Hindlimb muscle (tissue), 1 donor: Measurements from ENCODE around the gene CBLL2. TPM values are rescaled to one million over a fixed set of nuclear protein-coding genes. Genes with fewer than 3 reads are reported as not detected.
"Not testable (repeated sequence)": the region's sequence is repeated elsewhere in the genome, so short reads cannot be mapped to it uniquely, and the experiment has no call there.

Experiments used
- DNase-seq: peaks from one replicate; pipeline ENCODE4 v3.0.0-alpha.2; 2013
- polyA plus RNA-seq: library from polyadenylated mRNA; unstranded; fragments of 120-200 nt; gene quantifications from one replicate; pipeline ENCODE4 v1.2.1, GENCODE V29; 2013; ENCODE audit not compliant: insufficient read length

CBLL2 gene
- polyA plus RNA-seq: not detected

- no peak for DNase-seq
These were observed at the start of gene CBLL2 for GRCh38 chrX:22272613-22273012. Gene CBLL2 (plus strand): TSS chrX:22272913. CDS start chrX:22272992, 79 bp downstream.

GRCh38 chrX:22234380-22234779, 38.3 kb upstream of the CBLL2 start:
- DNase-seq: no peak

GRCh38 chrX:22237479-22237878, 35.2 kb upstream of the CBLL2 start:
- DNase-seq: no peak

GRCh38 chrX:22246620-22247019, 26.1 kb upstream of the CBLL2 start:
- DNase-seq: no peak

GRCh38 chrX:22247169-22247568, 25.5 kb upstream of the CBLL2 start:
- DNase-seq: no peak

- DNase-seq: no peak
These were observed 24.3 kb upstream of the CBLL2 start for GRCh38 chrX:22248401-22248800.

GRCh38 chrX:22249371-22249770, 23.3 kb upstream of the CBLL2 start:
- DNase-seq: no peak

GRCh38 chrX:22268706-22269105, 4.0 kb upstream of the CBLL2 start:
- DNase-seq: no peak

- DNase-seq: no peak
These were observed 1.1 kb downstream of the CBLL2 start for GRCh38 chrX:22273714-22274317.

GRCh38 chrX:22276781-22277180, 4.1 kb downstream of the CBLL2 start:
- no peak for DNase-seq

GRCh38 chrX:22278375-22278774, 5.7 kb downstream of the CBLL2 start:
- DNase-seq: no peak

- DNase-seq: not testable (repeated sequence)
These were observed 16.5 kb downstream of the CBLL2 start for GRCh38 chrX:22289209-22289608.

- DNase-seq: no peak
These were observed 24.2 kb downstream of the CBLL2 start for GRCh38 chrX:22296871-22297270.

- no peak for DNase-seq
These were observed 27.4 kb downstream of the CBLL2 start for GRCh38 chrX:22300130-22300529.

- DNase-seq: no peak
These were observed 38.1 kb downstream of the CBLL2 start for GRCh38 chrX:22310779-22311178.

GRCh38 chrX:22313766-22314165, 41.1 kb downstream of the CBLL2 start:
- DNase-seq: no peak

GRCh38 chrX:22314211-22314610, 41.5 kb downstream of the CBLL2 start:
- DNase-seq: no peak

- no peak for DNase-seq
These were observed 42.0 kb downstream of the CBLL2 start for GRCh38 chrX:22314692-22315091.

GRCh38 chrX:22315151-22315550, 42.4 kb downstream of the CBLL2 start:
- no peak for DNase-seq

GRCh38 chrX:22320236-22320873, 47.6 kb downstream of the CBLL2 start:
- DNase-seq: no peak

GRCh38 chrX:22323541-22323940, 50.8 kb downstream of the CBLL2 start:
- no peak for DNase-seq
